ENCODE data around the gene KIRREL1.

KIRREL1 gene

DNA sequence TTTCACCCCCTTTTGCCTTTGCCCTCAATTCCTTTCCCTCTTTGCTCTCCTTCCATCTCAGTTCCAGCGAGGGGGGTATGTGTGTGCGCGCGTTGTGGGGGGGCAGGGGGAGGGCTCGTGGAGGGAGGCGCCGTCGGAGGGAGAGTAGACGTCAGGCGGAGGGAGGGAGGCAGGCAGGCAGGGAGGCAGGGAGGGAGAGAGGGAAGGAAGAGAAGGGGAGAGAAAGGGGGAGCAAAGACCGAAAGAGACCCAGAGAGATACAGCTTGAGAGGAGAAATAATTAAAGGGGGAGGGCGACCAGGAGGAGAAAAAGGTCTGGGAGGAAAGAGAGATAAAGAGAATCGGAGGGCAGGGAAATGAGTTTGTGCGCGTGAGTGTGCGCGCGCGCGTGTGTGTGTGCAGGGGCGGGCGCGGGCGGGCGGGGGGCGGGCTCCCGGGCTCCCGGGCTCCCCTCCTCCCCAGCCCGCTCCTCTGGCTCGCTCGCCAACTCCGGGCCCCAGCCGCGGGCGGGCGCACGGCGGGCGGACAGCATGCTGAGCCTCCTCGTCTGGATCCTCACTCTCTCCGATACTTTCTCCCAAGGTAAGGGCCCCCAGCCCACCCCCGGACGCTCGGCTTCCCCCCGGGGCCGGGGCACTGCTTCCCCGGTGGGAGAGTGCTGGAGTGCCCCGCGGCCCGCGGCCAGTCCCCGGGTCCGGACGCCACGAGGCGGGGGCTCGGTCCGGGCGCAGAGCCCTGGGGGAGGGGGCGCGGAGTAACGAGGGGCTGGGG lies at the start of gene KIRREL1:
Gene KIRREL1 (plus strand): TSS at position 499 of the 771 bp plus-strand sequence. CDS start 32 bp downstream, at position 531.
- Mint-ChIP-seq H3K27ac (no peak within 1 kb of the TSS), H3K27me3 (ENCODE audit: low read depth) (peaks cover 51% of the 10 kb centered on the region), H3K4me3 (no peak within 1 kb of the TSS), H3K36me3 (ENCODE audit: low read depth) (no peaks in the 10 kb centered on the region), H3K9me3 (no peaks in the 10 kb centered on the region), H3K4me1 (ENCODE audit: low read depth) (peaks cover 3% of the 10 kb centered on the region)

DNA sequence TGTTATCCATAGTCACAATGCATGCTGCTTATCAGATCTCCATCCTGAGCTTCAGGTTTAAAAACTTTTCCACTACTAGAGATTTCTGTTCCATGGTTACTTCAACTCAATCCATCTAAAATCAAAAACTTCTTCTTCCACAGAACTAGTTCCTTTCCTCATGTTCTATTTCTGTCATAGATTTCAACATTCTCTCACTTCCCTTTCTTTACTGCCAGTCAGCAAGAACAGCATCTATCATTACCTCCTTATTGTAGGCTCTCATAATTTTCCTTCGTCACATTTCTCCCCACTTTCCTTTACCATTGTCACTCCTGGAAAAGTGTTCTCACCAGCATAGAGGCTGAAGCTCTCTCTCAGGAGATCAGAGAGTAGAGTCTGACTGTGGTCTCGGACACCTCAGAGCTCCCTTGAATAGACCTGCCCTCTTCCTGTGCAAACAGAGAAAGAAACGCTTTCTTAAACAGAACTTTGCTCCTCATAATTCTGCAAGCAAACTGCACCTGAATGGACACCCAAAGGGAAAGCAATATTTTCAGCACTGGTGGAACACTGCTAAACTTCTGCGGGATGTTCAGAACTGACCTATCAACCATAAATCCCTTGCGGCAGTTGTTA lies 48.7 kb upstream of the KIRREL1 start:
- no peak overlapping the region for H3K27ac Mint-ChIP-seq
- no peaks in the 10 kb centered on the region for H3K36me3 Mint-ChIP-seq (ENCODE audit: low read depth)
- H3K4me3 Mint-ChIP-seq, result no peak overlapping the region
- H3K9me3 Mint-ChIP-seq, result no peaks in the 10 kb centered on the region
- H3K4me1 Mint-ChIP-seq (ENCODE audit: low read depth), result no peaks in the 10 kb centered on the region
- no peaks in the 10 kb centered on the region for H3K27me3 Mint-ChIP-seq (ENCODE audit: low read depth)

GRCh38 chr1:157948312-157949073 lies 45.0 kb upstream of the KIRREL1 start:
- H3K9me3 Mint-ChIP-seq, result no peaks in the 10 kb centered on the region

DNA sequence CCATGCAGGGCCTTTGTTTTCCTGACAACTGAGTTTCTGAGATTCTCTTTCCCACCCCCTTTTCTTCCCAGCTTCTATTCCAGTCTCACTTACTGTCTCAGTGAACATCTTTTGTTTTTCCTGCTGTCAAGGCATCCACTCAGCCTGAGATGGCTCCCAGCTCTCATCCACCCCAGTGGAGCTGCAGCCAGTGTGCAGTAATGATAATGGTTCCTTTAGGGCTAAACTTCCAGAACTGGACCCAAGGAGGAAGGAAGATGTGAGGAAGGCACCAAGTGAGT lies 44.4 kb upstream of the KIRREL1 start:
- Mint-ChIP-seq H3K4me3 (no peak overlapping the region), H3K36me3 (ENCODE audit: low read depth) (no peaks in the 10 kb centered on the region)

More at GRCh38 chr1:157948312-157949073, 45.0 kb upstream of the KIRREL1 start:
- Mint-ChIP-seq H3K4me1 (ENCODE audit: low read depth) (no peaks in the 10 kb centered on the region), H3K27me3 (ENCODE audit: low read depth) (no peaks in the 10 kb centered on the region), H3K27ac (no peak overlapping the region), H3K4me3 (no peak overlapping the region), H3K36me3 (ENCODE audit: low read depth) (no peaks in the 10 kb centered on the region)

GRCh38 chr1:157951230-157951629 lies 42.2 kb upstream of the KIRREL1 start:
- H3K9me3 Mint-ChIP-seq, result no peaks in the 10 kb centered on the region
- no peak overlapping the region for H3K4me3 Mint-ChIP-seq
- H3K36me3 Mint-ChIP-seq (ENCODE audit: low read depth), result no peaks in the 10 kb centered on the region
- no peak overlapping the region for H3K27ac Mint-ChIP-seq
- H3K4me1 Mint-ChIP-seq (ENCODE audit: low read depth), result no peaks in the 10 kb centered on the region
- peaks cover 8% of the 10 kb centered on the region for H3K27me3 Mint-ChIP-seq (ENCODE audit: low read depth)

More for the DNA sequence above, 44.4 kb upstream of the KIRREL1 start:
- no peaks in the 10 kb centered on the region for H3K4me1 Mint-ChIP-seq (ENCODE audit: low read depth)
- H3K27me3 Mint-ChIP-seq (ENCODE audit: low read depth), result no peaks in the 10 kb centered on the region
- H3K9me3 Mint-ChIP-seq, result no peaks in the 10 kb centered on the region
- H3K27ac Mint-ChIP-seq, result no peak overlapping the region

DNA sequence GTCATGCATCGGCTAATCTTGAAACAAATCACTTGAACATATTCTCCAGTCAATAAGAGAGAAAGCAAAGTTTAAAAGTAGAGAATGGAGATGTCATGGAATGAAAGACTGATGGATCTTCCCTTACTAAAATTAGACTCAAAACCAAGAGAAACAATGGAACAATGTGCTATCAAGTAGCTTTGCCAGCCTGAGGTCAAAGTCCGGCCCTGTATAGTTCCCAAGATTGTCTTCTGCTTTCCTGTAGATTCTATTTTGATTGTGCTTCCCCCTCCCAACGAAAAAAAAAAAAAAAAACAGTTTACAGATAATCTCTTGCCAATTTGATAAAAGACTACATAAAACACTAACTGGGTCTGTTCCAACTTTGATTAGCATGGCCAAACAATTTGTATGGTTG lies 40.8 kb upstream of the KIRREL1 start:
- Mint-ChIP-seq H3K9me3 (no peaks in the 10 kb centered on the region), H3K4me1 (ENCODE audit: low read depth) (no peaks in the 10 kb centered on the region), H3K27me3 (ENCODE audit: low read depth) (peaks cover 12% of the 10 kb centered on the region), H3K36me3 (ENCODE audit: low read depth) (no peaks in the 10 kb centered on the region), H3K27ac (no peak overlapping the region), H3K4me3 (no peak overlapping the region)

- Mint-ChIP-seq H3K27ac (no peak overlapping the region), H3K9me3 (no peaks in the 10 kb centered on the region), H3K4me3 (no peak overlapping the region), H3K36me3 (ENCODE audit: low read depth) (no peaks in the 10 kb centered on the region), H3K4me1 (ENCODE audit: low read depth) (no peaks in the 10 kb centered on the region), H3K27me3 (ENCODE audit: low read depth) (peaks cover 17% of the 10 kb centered on the region)
Measured at GRCh38 chr1:157955221-157955620, 38.2 kb upstream of the KIRREL1 start.

- Mint-ChIP-seq H3K36me3 (ENCODE audit: low read depth) (no peaks in the 10 kb centered on the region), H3K27me3 (ENCODE audit: low read depth) (peaks cover 17% of the 10 kb centered on the region), H3K4me3 (no peak overlapping the region), H3K9me3 (no peaks in the 10 kb centered on the region), H3K4me1 (ENCODE audit: low read depth) (no peaks in the 10 kb centered on the region), H3K27ac (no peak overlapping the region)
Measured at GRCh38 chr1:157955857-157956256, 37.6 kb upstream of the KIRREL1 start.

DNA sequence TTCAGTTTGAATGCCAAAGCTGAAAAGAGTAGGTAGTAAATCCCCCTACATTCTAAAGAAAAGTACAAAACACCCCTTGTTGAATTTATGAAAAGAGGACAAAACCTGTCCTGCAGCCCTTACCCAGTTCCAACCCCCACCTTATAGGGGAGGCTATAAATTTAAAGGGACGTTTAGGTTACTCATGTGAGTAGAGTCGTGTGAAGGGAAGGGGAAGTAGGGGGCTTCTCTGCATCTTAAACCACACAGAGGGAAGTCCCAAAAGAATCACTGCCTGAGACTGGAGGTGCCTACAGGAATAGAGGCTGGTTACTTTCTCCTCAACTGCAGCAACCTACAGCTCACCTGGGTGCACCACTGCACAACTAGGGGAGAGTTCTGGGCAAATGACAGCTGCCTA lies 36.7 kb upstream of the KIRREL1 start:
- H3K4me1 Mint-ChIP-seq (ENCODE audit: low read depth), result no peaks in the 10 kb centered on the region
- no peak overlapping the region for H3K4me3 Mint-ChIP-seq
- no peaks in the 10 kb centered on the region for H3K9me3 Mint-ChIP-seq
- H3K36me3 Mint-ChIP-seq (ENCODE audit: low read depth), result no peaks in the 10 kb centered on the region
- H3K27ac Mint-ChIP-seq, result no peak overlapping the region
- H3K27me3 Mint-ChIP-seq (ENCODE audit: low read depth), result peaks cover 17% of the 10 kb centered on the region

- no peaks in the 10 kb centered on the region for H3K9me3 Mint-ChIP-seq
- no peaks in the 10 kb centered on the region for H3K4me1 Mint-ChIP-seq (ENCODE audit: low read depth)
- H3K4me3 Mint-ChIP-seq, result no peak overlapping the region
- no peaks in the 10 kb centered on the region for H3K36me3 Mint-ChIP-seq (ENCODE audit: low read depth)
- no peak overlapping the region for H3K27ac Mint-ChIP-seq
- H3K27me3 Mint-ChIP-seq (ENCODE audit: low read depth), result peaks cover 22% of the 10 kb centered on the region
Measured at GRCh38 chr1:157958263-157958662, 35.2 kb upstream of the KIRREL1 start.

DNA sequence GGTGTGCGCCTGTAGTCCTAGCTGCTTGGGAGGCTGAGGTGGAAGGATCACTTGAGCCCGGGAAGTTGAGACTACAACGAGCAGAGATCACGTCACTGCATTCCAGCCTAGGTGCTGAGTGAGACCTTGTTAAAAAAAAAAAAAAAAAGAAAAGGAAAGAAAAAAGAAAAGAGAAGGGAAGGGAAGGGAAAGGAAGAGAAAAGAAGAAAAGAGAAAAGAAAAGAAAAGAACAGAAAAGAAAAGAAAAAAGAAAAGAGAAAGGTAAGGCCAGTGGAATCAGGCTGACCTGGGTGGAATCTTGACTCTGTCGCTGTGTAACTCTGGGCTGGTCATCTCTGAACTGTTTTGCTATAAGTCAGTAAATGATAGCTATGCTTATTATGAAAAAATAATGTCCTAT lies 33.7 kb upstream of the KIRREL1 start:
- Mint-ChIP-seq H3K27ac (no peak overlapping the region), H3K36me3 (ENCODE audit: low read depth) (no peaks in the 10 kb centered on the region), H3K27me3 (ENCODE audit: low read depth) (peaks cover 22% of the 10 kb centered on the region), H3K9me3 (no peaks in the 10 kb centered on the region), H3K4me1 (ENCODE audit: low read depth) (no peaks in the 10 kb centered on the region), H3K4me3 (no peak overlapping the region)

- H3K27me3 Mint-ChIP-seq (ENCODE audit: low read depth), result peaks cover 19% of the 10 kb centered on the region
- no peaks in the 10 kb centered on the region for H3K4me1 Mint-ChIP-seq (ENCODE audit: low read depth)
Measured at GRCh38 chr1:157960773-157961172, 32.7 kb upstream of the KIRREL1 start.

DNA sequence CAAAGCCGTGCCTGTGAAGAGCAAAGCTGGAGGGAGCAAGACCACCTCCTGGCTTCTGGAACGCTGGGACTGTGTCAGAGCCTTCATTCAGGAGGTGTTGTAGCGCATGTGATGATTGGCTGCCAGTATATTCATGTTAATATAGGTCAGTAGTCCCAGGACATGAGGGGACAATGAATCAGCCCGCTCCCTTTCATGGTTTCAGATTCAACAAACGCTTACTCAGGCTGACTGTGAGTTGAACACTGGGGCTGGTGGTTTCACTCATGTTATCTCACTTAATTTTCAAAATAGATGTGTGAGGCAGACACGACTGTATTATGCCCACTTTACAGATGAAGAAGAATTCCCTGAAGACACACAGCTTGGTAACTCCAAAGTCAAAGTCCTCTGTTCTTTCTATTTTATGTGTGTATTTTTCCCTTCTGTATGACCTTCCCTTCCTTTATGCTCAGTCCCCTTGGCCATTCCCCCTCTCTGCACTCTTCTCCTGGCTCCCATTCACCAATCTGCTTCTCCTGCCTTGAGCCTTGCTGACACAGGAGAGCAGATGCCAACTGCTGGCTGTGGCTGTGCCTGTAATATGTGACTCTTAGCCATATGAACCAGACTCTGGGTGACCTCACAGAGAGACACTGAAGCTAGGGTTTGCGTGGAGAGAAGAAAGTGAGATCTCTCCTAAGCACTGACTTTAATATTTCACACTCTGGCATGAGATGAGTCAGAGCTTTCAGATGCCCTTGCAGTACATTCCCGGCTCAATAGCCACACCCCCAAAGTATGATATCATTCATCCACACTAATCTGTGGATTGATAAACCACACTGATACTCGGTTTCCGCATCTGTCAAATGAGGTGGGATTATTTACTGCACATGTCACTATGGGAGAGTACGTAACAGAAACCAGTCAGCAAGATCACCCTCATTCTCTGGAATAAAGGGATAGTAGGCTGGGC lies 31.4 kb upstream of the KIRREL1 start:
- Mint-ChIP-seq H3K9me3 (no peaks in the 10 kb centered on the region), H3K4me3 (no peak overlapping the region), H3K27me3 (ENCODE audit: low read depth) (peaks cover 13% of the 10 kb centered on the region), H3K27ac (no peak overlapping the region), H3K4me1 (ENCODE audit: low read depth) (no peaks in the 10 kb centered on the region), H3K36me3 (ENCODE audit: low read depth) (no peaks in the 10 kb centered on the region)

More at GRCh38 chr1:157960773-157961172, 32.7 kb upstream of the KIRREL1 start:
- Mint-ChIP-seq H3K36me3 (ENCODE audit: low read depth) (no peaks in the 10 kb centered on the region), H3K4me3 (no peak overlapping the region), H3K9me3 (no peaks in the 10 kb centered on the region), H3K27ac (no peak overlapping the region)

GRCh38 chr1:157963713-157964112 lies 29.7 kb upstream of the KIRREL1 start:
- no peak overlapping the region for H3K4me3 Mint-ChIP-seq
- H3K36me3 Mint-ChIP-seq (ENCODE audit: low read depth), result no peaks in the 10 kb centered on the region
- no peaks in the 10 kb centered on the region for H3K4me1 Mint-ChIP-seq (ENCODE audit: low read depth)
- H3K27me3 Mint-ChIP-seq (ENCODE audit: low read depth), result peaks cover 9% of the 10 kb centered on the region
- H3K9me3 Mint-ChIP-seq, result no peaks in the 10 kb centered on the region
- no peak overlapping the region for H3K27ac Mint-ChIP-seq

All from T-helper 1 cell treated with Interleukin-12 subunit alpha and Interleukin-12 subunit beta and Interleukin-4 antibody, amounts not matched to agents 30 μg/mL and 1 μg/mL, for 36 hours (primary cell).